K562 (cell line): ENCODE data around the gene PHKB. TPM values are rescaled to one million over a fixed set of nuclear protein-coding genes. Genes with fewer than 3 reads are reported as not detected.

Experiments used
- ATAC-seq: fragments of 200-7000 bp; cut with Tn5 transposase; 3 replicates; pipeline ENCODE4 v1.9.1; 2020; ENCODE audit warnings: moderate library complexity
- BruUV-seq: library from RNA; stranded (reverse); fragments of 400-500 nt; replicated peaks from 2 replicates; lab custom pipeline; 2021; lab: Mats Ljungman, UMichigan
- CTCF ChIA-PET: fragments of 300-600 bp; formaldehyde crosslinking; extraction: SDS; loops from one replicate; lab custom pipeline; 2021; ENCODE audit warnings: low intra/inter-chr PET ratio; lab: Yijun Ruan, JAX
- POLR2A ChIA-PET: fragments of 300-600, 350-650 bp; sonication (Branson Sonifier 250); formaldehyde crosslinking; extraction: SDS; loops from one replicate; lab custom pipeline; 2021; ENCODE audit warnings: antibody characterized with exemption, inconsistent platforms; lab: Yijun Ruan, JAX
- DNase-seq, 4 experiments: peaks; one replicate each; pipeline versions ENCODE4 v3.0.0 to v3.0.0-alpha.2; 2011 to 2018; ENCODE audit warnings: low spot score in 3 of 4, mixed read lengths in 3 of 4; ENCODE audit errors: extremely low read depth in 1 of 4
- FAIRE-seq: peaks from 2 replicates; lab custom pipeline; 2011; peaks lifted over from hg19 to GRCh38; lab: Jason Lieb, UNC
- H2AFZ ChIP-seq: 2 replicates; pipeline ENCODE4 v1.6.0; 2011; ENCODE audit warnings: low read depth, low read length, control low read depth, inconsistent platforms
- H3K27ac ChIP-seq: fragments of 200-600 bp; 3 replicates; pipeline ENCODE4 v1.8.0; 2011; ENCODE audit warnings: low read depth, mild to moderate bottlenecking, control low read depth, inconsistent platforms, low read length, moderate library complexity, mixed read lengths; ENCODE audit errors: extremely low read depth
- H3K27me3 ChIP-seq, 2 experiments: fragments of 300-600 bp in 1 of 2; 2 replicates in 1 of 2; 3 replicates in 1 of 2; pipeline versions ENCODE4 v1.6.0 to v1.8.0; 2011; ENCODE audit warnings: inconsistent platforms in 2 of 2, low read length in 2 of 2, mild to moderate bottlenecking in 1 of 2, mixed read lengths in 1 of 2, moderate library complexity in 1 of 2; ENCODE audit not compliant: control insufficient read depth in 2 of 2, insufficient read depth in 2 of 2
- H3K36me3 ChIP-seq: fragments of 300-600 bp; 3 replicates; pipeline ENCODE4 v1.8.0; 2011; ENCODE audit warnings: mild to moderate bottlenecking, low read length, inconsistent platforms; ENCODE audit not compliant: control insufficient read depth, insufficient read depth
- H3K4me1 ChIP-seq, 2 experiments: fragments of 200-600 bp in 1 of 2; replicated peaks in 1 of 2; 2 replicates in 1 of 2; 3 replicates in 1 of 2; pipeline versions ENCODE4 v1.5.1 to v1.8.0; 2011; ENCODE audit warnings: inconsistent platforms in 2 of 2, low read length in 2 of 2, mild to moderate bottlenecking in 1 of 2, mixed read lengths in 1 of 2, moderate library complexity in 1 of 2; ENCODE audit not compliant: control insufficient read depth in 2 of 2, insufficient read depth in 2 of 2
- H3K4me2 ChIP-seq: 2 replicates; pipeline ENCODE4 v1.6.1; 2011; ENCODE audit warnings: low read length, control low read depth, inconsistent platforms, mixed read lengths; ENCODE audit not compliant: insufficient read depth
- H3K4me3 ChIP-seq: fragments of 200-600 bp; sonication (generic), shearing (Covaris generic); 2 replicates; pipeline ENCODE4 v1.5.1; 2016; ENCODE audit warnings: control low read depth, inconsistent platforms
- H3K79me2 ChIP-seq: fragments of 200-600 bp; 3 replicates; pipeline ENCODE4 v1.8.0; 2011; ENCODE audit warnings: low read length, inconsistent platforms; ENCODE audit not compliant: control insufficient read depth, insufficient read depth
- H3K9ac ChIP-seq, 2 experiments: 2 replicates each; pipeline versions ENCODE4 v1.6.0 to v1.6.1; 2011; ENCODE audit warnings: low read depth in 2 of 2, low read length in 2 of 2, control low read depth in 1 of 2, inconsistent platforms in 1 of 2, mild to moderate bottlenecking in 1 of 2, mixed read lengths in 1 of 2; ENCODE audit not compliant: insufficient read depth in 1 of 2
- H3K9me1 ChIP-seq: one replicate; pipeline ENCODE4 v1.6.0; 2011; ENCODE audit warnings: inconsistent platforms, mild to moderate bottlenecking, low read length, moderate library complexity; ENCODE audit not compliant: control insufficient read depth, insufficient read depth
- H3K9me3 ChIP-seq: replicated peaks from 2 replicates; pipeline ENCODE4 v1.5.1; 2011; ENCODE audit warnings: low read depth, low read length, inconsistent platforms; ENCODE audit not compliant: control insufficient read depth, insufficient read depth
- H4K20me1 ChIP-seq: replicated peaks from 2 replicates; pipeline ENCODE4 v1.6.1; 2011; ENCODE audit warnings: low read length, inconsistent platforms, mixed read lengths; ENCODE audit not compliant: control insufficient read depth, insufficient read depth
- FOXO4 ChIP-seq: fragments of 450-650 bp; formaldehyde crosslinking; IDR thresholded peaks from 2 replicates; pipeline ENCODE4 v1.4.0; 2020; ENCODE audit warnings: mild to moderate bottlenecking, moderate library complexity
- HNRNPUL1 ChIP-seq: fragments of 200-400 bp; formaldehyde crosslinking; IDR thresholded peaks from 2 replicates; pipeline ENCODE4 v1.6.1; 2017; ENCODE audit warnings: low read length
- HOXB6 ChIP-seq: fragments of 250-450 bp; sonication (Bioruptor Pico); IDR thresholded peaks from 2 replicates; pipeline ENCODE4 v1.5.1; 2022; ENCODE audit warnings: mild to moderate bottlenecking, borderline replicate concordance
- MAX ChIP-seq: sonication (generic); formaldehyde crosslinking; IDR thresholded peaks from 2 replicates; pipeline ENCODE4 v1.9.0; 2022; ENCODE audit warnings: mild to moderate bottlenecking, missing genetic modification reagents
- XRCC5 ChIP-seq: fragments of 200-400 bp; formaldehyde crosslinking; IDR thresholded peaks from 2 replicates; pipeline ENCODE4 v1.6.1; 2017; ENCODE audit warnings: low read depth, mild to moderate bottlenecking, low read length
- ZBTB33 ChIP-seq: sonication (generic); formaldehyde crosslinking; IDR thresholded peaks from 2 replicates; pipeline ENCODE4 v1.8.1; 2023; ENCODE audit warnings: mild to moderate bottlenecking, missing genetic modification reagents
- ZNF444 ChIP-seq: fragments of 250-450 bp; sonication (Bioruptor Pico); IDR thresholded peaks from 2 replicates; pipeline ENCODE4 v1.4.0; 2020; ENCODE audit warnings: mild to moderate bottlenecking, moderate library complexity
- WGBS: fragments of 100-300 bp; shearing (Covaris generic); methylation state at CpG from one replicate; pipeline ENCODE4 v1.1.6; 2016; ENCODE audit warnings: low coverage, mixed read lengths; ENCODE audit not compliant: insufficient coverage; ENCODE audit errors: missing lambda C conversion rate; 5-methylcytosine and 5-hydroxymethylcytosine counted together
- in situ Hi-C: fragments of 300-500 bp; cut with MboI; formaldehyde crosslinking; loops from 4 replicates; pipeline ENCODE4 v1.15.0; 2018; ENCODE audit warnings: inconsistent platforms, mixed read lengths
- intact Hi-C: fragments of 100-400 bp; cut with micrococcal nuclease; formaldehyde crosslinking; loops from 2 replicates; pipeline ENCODE4 v1.14.2; 2022
- polyA plus RNA-seq, 8 experiments: library from polyadenylated mRNA; depleted of rRNA in 4 of 8; stranded (reverse) in 5 of 8; unstranded in 3 of 8; fragments of >200 nt; fragmentation: Nextera tagmentation in 2 of 8; fragmentation: Illumina TruSeq in 1 of 8; extraction: Ambion mirVana in 2 of 8; extraction: Trizol in 1 of 8; gene quantifications; 2 replicates each; pipeline versions ENCODE4 v1.2.1 to v1.2.3, GENCODE V29; 2011 to 2014; ENCODE audit warnings: inconsistent platforms in 1 of 8, missing spikeins in 1 of 8
- total RNA-seq, 7 experiments: library from RNA; depleted of rRNA in 6 of 7; stranded (reverse); fragments of >200 nt in 6 of 7; fragmentation: Illumina TruSeq in 2 of 7; extraction: Trizol in 2 of 7; gene quantifications; 2 replicates each; pipeline versions ENCODE4 v1.2.1 to v1.2.3, GENCODE V29; 2011 to 2021; ENCODE audit warnings: low replicate concordance in 1 of 7

PHKB gene
- total and polyA plus RNA-seq, 9 of the 15 experiments (the other 6 are each of a cell fraction or from before 2014, with no cell fraction given) = 24.7 to 92.3 (median 67.0) TPM

DNA sequence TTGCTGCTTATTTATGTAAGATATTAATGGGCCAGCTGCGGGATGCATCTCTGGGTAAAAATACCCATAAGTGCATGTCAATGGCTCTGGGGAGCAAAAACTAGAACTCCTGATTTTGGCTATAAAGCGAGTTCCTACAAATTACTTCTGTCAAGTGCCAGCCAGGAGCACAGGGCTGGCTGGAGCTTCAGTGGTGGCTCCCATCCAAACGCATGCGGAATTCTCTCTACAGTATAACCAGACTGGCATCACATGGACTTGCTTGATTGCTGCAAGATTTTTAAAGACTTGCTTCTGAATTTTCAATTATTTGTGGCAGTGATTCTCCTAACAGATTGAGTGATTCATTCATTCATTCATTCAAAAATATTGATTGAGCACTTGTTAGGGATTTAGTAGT, 260.9 kb downstream of the PHKB start:
- 2% methylated on average over 4 of the region's 4 CpGs for WGBS
- H3K4me1 ChIP-seq = no peaks in the 10 kb centered on the region
- no peak overlapping the region for H3K27ac ChIP-seq
- peaks cover 17 to 30% of the 10 kb centered on the region in 2 experiments; a peak in 3 of 5 replicates for H3K27me3 ChIP-seq
- in situ Hi-C loops = no loop called here
- ChIA-PET POLR2A (no interaction called here), CTCF (no interaction called here)
- no peak overlapping the region for H3K4me2 ChIP-seq
- no peaks in the 10 kb centered on the region for H3K9me3 ChIP-seq
- H3K36me3 ChIP-seq = no peaks in the 10 kb centered on the region
- H3K4me3 ChIP-seq = no peak overlapping the region
- H2AFZ ChIP-seq = no peak overlapping the region
- no peak overlapping the region for H3K9ac ChIP-seq
- FAIRE-seq (no peak), DNase-seq (no peak), ATAC-seq (no peak)
- no peaks in the 10 kb centered on the region for H3K9me1 ChIP-seq
- TF ChIP-seq FOXO4 (CRISPR knock-in tag) = no peak
- TF ChIP-seq HNRNPUL1 = no peak
- no peak for TF ChIP-seq XRCC5
- TF ChIP-seq ZBTB33 (CRISPR knock-in tag) = no peak
- no peak for TF ChIP-seq MAX (CRISPR knock-in tag)
- no peak for TF ChIP-seq HOXB6
- TF ChIP-seq ZNF444 (CRISPR knock-in tag) = no peak
- no peaks in the 10 kb centered on the region; the same call in 1 of the 2 replicates for H4K20me1 ChIP-seq
- intact Hi-C loops = loop anchor here (10.0 kb wide), 1 partner anchor 63 kb away; no protein-coding TSS in a partner anchor
- no TSS peak for BruUV-seq
- H3K79me2 ChIP-seq = no peaks in the 10 kb centered on the region
